ENCODE results near the gene FAM24A.

The FAM24A gene

GRCh38 chr10:122931088-122931906 lies 20.9 kb downstream of the FAM24A start:
- no peak for DNase-seq

GRCh38 chr10:122939133-122939855 lies 28.9 kb downstream of the FAM24A start:
- DNase-seq: no peak

- DNase-seq: no peak
Measured at GRCh38 chr10:122939856-122940543, 29.6 kb downstream of the FAM24A start.

DNA sequence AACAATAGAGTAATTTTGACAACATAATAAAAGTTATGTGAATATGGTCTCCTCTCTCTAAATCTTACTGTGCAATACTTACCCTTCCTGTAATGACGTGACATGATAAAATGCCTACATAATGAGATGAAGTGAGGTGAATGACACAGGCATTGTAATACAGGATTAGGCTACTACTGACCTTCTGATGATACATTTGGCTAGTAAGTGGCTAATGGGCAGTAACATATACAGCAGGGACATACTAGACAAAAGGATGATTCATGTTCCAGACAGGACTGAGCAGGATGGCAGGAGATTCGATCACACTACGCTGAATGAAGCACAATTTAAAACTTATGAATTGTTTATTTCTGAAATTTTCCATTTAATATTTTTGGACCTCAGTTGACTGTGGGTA lies 38.9 kb downstream of the FAM24A start:
- no peak for DNase-seq

GRCh38 chr10:122953902-122954730 lies 43.7 kb downstream of the FAM24A start, which contains the start of gene C10orf88:
TSS of gene C10orf88 (minus strand) at chr10:122954227. CDS start at chr10:122954178, 49 bp downstream.
- DNase-seq: peak; percentile 94

DNA sequence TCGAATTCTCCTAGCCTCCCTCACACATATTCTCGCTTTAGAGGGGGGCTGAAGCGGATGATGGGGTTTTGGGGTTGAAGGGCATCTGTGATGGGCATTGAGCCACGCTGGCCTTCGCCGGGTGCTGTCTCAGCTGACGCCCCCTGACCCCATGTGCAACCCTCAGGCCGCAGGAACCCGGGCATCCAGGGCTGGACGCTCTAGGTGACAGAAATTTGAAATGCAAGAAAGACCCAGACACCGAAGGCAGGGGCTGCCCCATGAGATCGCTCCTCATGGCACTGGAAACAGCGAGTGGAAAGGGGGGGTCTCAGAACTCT lies 44.3 kb downstream of the FAM24A start:
- DNase-seq: no peak

DNA sequence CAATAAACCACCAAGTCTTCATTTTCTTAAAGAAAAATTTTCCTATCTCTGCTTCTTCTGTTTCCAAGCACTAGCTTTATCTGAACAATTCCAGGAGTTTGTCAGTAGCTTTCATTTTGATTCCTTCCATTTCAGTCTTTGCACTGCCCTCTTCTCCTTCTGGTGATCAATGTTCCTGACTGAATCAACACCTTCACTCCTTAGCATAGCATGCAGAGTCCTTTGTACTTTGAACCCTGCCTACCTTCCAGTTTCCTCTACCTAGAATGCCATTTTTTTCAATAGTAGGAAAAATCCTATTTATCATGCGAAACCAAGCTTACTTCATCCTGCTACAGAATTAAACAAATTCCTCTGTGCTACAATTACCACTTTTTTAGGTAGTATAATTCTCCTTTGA lies 45.5 kb downstream of the FAM24A start:
- DNase-seq: no peak

DNA sequence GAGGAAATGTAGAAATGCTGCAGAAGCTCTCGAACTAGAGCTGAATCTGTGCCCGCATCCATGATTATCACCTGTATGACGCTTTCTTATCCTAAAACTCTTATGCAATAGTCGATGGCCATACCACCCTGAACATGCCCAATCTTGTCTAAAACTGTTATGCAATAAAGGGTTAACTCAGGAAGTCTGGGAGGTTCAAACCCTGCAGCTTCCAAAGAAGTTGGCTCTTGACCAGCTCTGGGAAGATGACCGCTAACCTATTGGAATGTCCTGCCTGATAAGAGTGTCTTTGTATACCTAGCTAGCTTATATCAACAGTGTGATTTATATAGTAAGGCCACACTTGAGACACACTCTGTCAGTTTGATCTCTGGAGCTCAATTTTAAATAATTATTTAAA lies 47.1 kb downstream of the FAM24A start:
- no peak for DNase-seq

DNA sequence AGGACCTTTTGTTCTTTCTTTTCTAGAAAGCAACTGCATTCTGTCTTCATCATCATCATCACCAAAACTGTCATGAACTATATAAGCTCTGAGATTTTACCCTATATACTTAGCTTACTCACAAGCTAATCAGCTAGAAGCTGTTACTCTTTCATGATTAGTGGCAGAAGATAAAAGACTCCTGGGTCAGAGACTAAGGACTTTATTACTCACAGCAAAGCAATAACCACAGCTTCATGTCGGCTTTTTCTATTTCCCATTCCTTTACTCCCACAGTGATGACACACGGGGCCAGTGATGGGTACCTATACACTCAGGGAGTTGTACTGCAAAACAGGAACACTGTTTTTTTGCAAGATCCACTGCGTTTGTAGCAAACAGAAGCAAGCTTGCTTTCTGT lies 52.0 kb downstream of the FAM24A start:
- no peak for DNase-seq

Measured in NK-92 treated with Interleukin-12 subunit alpha and Interleukin-12 subunit beta, amount 100 ng/mL, for 24 hours (cell line).